ENCODE measurements around the gene C2orf92.

- TF ChIP-seq CTCF (tag by site-specific recombination; IDR thresholded peaks at IDR 0.05) (no peak), ZNF239 (tag by site-specific recombination; IDR thresholded peaks at IDR 0.05) (no peak), REPIN1 (tag by site-specific recombination; IDR thresholded peaks at IDR 0.05; ENCODE audit: low read depth) (no peak), MZF1 (tag by site-specific recombination; IDR thresholded peaks at IDR 0.05; ENCODE audit: borderline replicate concordance) (no peak), ZBTB26 (tag by site-specific recombination; optimal IDR thresholded peaks at IDR 0.05) (no peak), SP2 (tag by site-specific recombination; IDR thresholded peaks at IDR 0.05) (no peak), ZNF423 (tag by site-specific recombination; IDR thresholded peaks at IDR 0.05) (no peak), PRDM1 (tag by site-specific recombination; IDR thresholded peaks at IDR 0.05) (no peak), REST (tag by site-specific recombination; IDR thresholded peaks at IDR 0.05) (no peak)
- TF ChIP-seq, protein P1, sequence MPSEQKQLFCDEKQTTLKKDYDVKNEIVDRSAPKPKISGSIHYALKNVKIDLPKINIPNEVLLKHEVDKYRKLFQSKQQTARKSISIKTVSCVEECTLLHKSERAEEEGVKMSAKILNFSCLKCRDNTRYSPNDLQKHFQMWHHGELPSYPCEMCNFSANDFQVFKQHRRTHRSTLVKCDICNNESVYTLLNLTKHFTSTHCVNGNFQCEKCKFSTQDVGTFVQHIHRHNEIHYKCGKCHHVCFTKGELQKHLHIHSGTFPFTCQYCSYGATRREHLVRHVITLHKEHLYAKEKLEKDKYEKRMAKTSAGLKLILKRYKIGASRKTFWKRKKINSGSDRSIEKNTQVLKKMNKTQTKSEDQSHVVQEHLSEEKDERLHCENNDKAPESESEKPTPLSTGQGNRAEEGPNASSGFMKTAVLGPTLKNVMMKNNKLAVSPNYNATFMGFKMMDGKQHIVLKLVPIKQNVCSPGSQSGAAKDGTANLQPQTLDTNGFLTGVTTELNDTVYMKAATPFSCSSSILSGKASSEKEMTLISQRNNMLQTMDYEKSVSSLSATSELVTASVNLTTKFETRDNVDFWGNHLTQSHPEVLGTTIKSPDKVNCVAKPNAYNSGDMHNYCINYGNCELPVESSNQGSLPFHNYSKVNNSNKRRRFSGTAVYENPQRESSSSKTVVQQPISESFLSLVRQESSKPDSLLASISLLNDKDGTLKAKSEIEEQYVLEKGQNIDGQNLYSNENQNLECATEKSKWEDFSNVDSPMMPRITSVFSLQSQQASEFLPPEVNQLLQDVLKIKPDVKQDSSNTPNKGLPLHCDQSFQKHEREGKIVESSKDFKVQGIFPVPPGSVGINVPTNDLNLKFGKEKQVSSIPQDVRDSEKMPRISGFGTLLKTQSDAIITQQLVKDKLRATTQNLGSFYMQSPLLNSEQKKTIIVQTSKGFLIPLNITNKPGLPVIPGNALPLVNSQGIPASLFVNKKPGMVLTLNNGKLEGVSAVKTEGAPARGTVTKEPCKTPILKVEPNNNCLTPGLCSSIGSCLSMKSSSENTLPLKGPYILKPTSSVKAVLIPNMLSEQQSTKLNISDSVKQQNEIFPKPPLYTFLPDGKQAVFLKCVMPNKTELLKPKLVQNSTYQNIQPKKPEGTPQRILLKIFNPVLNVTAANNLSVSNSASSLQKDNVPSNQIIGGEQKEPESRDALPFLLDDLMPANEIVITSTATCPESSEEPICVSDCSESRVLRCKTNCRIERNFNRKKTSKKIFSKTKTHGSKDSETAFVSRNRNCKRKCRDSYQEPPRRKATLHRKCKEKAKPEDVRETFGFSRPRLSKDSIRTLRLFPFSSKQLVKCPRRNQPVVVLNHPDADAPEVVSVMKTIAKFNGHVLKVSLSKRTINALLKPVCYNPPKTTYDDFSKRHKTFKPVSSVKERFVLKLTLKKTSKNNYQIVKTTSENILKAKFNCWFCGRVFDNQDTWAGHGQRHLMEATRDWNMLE (tag by site-specific recombination; conservative IDR thresholded peaks at IDR 0.05; ENCODE audit: low read depth) = no peak
These were observed 71.7 kb downstream of the C2orf92 start for GRCh38 chr2:97741251-97741650.
